GM19468 (cell line): ENCODE data around the gene UCKL1.
"Not testable (repeated sequence)": the region's sequence is repeated elsewhere in the genome, so short reads cannot be mapped to it uniquely, and the experiment has no call there.

Experiments
- ATAC-seq: cut with Tn5 transposase; IDR thresholded peaks from one replicate; pipeline ENCODE4 v1.9.1; 2021; ENCODE audit warnings: mild to moderate bottlenecking, moderate library complexity, moderate number of reproducible peaks; ENCODE audit not compliant: unreplicated experiment; ENCODE audit errors: extremely low read depth

The UCKL1 gene

DNA sequence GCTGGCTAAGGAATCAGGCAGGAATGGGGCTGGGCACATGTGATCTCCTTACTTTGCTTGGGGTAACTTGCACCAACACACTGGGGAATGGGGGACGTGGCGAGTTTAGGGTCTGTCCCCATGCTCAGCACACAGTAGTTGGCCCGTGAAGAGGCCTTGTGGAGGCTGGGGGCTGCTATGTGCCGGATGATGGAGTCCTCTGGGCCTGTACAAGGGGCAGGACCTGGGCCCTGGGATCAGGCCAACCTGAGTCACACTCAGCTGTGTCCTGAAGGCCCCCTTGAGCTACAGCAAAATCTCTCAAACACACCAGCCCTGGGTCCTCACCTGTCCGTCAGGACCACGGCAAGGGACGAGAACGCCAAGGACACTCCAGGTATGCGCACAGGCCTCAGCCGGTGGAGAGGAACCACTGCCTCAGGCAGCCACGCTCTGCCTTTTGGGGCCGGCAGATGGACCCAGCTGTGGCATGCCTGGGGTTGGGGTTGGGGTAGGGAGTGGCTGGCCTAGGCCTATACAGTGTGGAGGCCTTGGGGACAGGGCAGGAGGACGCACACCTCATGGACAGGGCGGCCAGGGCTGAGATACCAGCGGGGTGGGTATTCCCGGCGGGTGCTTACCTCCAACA is 11.1 kb downstream of the UCKL1 start:
- ATAC-seq = no peak

- ATAC-seq = no peak
Observed at GRCh38 chr20:63944078-63944941, 11.9 kb downstream of the UCKL1 start.

DNA sequence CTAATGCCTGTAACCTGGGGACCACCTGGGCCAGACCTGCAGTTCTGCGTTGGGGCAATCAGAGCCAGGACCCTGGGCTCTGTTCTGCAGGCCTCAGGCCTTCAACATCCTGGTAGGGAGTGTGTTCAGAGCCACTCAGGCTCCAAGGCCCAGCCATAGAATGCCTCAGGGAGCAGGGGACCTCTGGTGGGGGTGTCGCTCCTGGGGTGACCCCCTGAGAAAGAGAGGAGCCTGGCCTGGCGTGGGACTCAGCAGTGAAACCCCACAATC is 12.5 kb downstream of the UCKL1 start:
- no peak for ATAC-seq

GRCh38 chr20:63942969-63943807 is 13.0 kb downstream of the UCKL1 start:
- no peak for ATAC-seq

- no peak for ATAC-seq
Observed at GRCh38 chr20:63942250-63942951, 13.8 kb downstream of the UCKL1 start.

GRCh38 chr20:63941282-63942081 is 14.7 kb downstream of the UCKL1 start:
- ATAC-seq = no peak

DNA sequence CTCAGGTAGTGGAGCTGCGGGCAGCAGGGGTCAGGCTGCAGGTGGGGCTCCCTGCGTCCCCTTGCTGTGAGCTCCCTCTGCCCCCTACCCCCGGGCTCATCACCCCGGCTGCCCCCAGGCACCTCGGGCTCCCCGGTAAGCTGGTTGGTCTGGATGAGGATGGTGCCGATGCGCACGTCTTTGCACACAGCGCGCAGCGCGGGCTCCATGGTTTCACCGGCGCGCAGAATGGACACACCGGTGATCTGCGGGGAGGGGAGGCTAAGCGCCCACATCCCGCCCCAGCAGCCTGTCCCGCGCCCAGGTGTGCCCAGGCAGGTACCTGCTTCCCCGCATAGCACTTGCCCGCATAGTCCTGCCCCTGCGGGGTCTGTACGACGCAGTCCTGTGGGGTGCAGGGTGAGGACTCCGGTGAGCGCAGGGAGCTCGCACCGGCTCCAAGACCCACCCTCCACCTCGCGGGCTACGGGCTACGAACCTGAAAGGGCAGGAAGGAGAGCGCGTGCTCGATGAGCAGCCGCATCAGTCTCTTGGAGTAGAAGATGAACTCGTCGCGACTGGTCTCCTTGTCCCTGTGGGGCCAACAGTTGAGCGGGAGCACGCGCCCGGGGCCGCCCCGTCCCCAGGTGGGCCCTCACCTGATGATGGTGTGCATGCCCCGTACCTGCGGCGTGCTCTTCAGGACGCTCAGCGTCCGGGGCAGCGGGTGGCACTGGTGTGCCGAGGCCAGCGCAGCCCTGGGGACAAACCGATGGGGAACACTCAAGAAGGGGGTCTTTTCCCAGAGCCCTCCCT is 15.5 kb downstream of the UCKL1 start:
- no peak for ATAC-seq

DNA sequence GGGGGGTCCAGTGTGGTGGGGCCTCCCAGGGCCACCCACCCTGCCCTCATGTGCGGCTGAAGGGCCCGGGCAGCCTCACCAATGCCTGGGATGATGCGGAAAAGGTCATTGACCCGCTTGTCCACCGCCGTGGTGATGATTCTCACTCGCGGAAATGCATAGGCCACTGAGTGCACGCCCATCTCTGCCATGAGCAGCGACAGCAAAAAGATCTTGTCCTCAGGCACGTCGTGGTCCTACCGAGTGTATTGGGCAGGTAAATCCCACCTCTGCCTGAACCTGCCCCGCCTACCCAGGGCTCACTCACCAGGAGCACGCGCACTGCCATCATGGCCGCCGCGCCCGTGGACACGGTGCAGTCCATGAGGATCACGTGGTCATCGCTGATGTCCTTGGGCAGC is 16.1 kb downstream of the UCKL1 start:
- ATAC-seq = no peak

DNA sequence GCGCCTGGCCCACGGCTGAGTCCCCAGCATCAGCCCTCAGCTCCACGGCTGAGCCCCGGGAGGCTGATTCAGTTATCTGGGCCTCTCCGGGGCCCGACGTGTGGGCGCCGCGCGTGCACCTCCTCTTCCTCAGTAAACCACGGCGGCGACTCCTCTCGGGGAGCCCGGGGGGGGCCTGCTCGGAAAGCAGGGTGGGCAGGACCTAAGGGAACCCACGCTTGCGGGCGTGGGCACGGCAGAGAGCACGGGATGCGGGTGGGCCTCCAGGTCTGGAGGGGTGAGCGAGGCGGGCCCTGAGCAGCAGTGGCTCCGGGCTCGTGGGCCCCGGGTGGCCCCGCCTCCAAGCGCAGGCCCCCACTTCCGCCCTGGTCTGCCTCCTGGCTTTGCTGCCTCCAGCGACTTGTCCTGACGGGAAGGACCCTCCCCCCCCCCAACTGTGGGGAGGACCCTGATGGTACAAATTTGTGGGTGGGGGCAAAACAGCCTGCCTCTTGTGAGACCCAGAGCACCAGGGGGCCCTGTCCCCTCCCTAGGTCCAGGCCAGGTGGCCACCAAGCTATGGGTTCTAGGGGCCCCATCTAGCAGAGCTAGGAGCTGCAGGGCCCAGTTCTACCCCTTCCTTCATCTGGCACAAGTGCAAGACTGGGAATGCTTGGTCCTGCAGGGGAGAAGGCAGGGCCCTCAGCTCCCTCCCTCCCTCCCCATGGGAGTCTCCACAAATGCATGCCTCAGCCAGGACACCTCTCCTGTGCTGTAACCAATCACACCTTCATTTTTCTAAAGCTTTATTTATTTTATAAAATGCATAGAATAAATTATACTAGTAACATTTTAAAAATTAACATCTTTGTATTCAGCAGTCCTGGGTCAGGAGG is 16.9 kb downstream of the UCKL1 start:
- no peak for ATAC-seq

DNA sequence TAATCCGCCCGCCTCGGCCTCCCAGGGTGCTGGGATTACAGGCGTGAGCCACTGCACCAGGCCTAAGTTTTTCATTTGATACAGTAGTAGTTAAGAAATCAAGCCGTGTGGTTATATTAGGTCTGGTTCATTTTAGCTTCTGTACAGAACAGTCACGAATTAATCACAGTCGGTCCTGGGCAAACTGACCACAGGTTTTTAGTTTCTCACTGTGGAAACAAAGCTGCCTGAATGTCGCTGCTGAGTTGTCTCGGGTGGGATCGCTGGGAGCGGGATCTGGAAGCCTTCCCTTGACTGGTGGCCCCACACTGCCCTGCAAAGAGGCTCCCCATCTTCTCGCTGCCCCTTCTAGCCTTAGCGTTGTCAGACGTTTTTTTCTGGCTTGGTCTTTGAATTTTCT is 18.6 kb downstream of the UCKL1 start:
- ATAC-seq = no peak

DNA sequence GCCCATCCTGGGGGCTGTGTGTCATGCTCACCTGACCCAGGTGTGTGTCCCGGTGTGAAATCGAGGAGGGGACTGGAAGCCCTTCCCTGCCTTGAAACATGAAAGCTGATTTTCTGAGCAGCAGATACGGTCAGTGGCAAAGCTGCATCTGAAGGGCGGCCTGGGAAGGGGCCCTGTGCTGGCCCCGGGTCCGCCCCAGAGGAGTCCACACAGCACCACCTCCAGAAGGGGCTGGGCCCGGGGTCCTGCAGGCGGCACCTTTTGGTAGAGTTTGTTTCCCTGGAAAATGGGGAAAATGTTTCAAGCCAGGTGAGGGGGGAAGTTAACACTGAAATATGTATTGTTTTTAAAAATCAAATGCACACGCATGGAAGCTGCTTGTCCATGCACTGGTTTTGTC is 20.8 kb downstream of the UCKL1 start:
- ATAC-seq = no peak

GRCh38 chr20:63934271-63935068 is 21.7 kb downstream of the UCKL1 start:
- no peak for ATAC-seq

- ATAC-seq = no peak
Observed at GRCh38 chr20:63933646-63934045, 22.6 kb downstream of the UCKL1 start.

GRCh38 chr20:63932606-63933160 is 23.5 kb downstream of the UCKL1 start:
- no peak for ATAC-seq

DNA sequence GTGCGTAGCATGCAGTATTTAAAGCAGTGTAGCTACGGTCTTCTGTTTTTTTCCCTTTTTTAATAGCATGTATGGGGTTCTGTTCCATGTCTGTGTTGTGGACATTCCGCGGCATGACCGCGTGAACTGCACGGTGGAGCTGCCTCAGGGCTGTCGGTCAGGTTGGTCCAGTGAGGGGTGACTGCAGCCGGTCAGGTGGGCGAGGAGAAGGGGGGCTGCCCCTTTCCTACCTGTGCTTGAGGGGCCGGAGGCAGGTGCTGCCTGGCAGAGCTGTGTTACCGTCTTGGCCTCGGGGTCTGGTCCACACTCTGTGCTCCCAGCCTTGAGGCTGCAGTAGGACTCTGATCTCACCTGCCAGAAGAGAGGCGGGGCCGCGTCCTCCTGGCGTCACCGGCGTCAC is 24.5 kb downstream of the UCKL1 start:
- ATAC-seq = no peak

DNA sequence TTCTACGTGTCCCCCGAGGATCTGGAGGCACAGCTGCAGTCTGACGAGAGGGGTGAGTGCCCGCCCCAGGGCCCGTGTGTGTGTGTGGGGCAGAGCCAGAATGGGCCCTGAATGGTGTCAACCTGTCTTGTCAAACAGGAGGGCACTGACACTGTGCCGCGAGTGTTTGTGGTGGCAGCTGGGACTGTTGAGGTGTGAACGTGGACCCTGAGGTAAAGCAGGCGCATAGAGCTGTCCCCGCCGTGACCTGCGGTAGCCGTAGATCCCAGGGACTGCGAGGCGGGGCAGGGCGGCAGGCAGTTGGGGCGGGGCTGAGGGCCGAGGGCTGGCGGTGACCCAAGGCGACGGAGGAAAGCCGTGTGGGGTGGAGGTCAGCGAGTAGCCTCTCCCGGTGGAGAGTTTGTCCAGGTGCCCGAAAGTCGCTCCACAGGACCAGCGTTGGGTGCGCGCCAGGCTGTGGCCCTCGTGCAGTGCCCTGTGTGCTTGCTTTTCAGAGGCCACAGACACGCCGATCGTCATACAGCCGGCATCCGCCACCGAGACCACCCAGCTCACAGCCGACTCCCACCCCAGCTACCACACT is 25.2 kb downstream of the UCKL1 start:
- no peak for ATAC-seq

DNA sequence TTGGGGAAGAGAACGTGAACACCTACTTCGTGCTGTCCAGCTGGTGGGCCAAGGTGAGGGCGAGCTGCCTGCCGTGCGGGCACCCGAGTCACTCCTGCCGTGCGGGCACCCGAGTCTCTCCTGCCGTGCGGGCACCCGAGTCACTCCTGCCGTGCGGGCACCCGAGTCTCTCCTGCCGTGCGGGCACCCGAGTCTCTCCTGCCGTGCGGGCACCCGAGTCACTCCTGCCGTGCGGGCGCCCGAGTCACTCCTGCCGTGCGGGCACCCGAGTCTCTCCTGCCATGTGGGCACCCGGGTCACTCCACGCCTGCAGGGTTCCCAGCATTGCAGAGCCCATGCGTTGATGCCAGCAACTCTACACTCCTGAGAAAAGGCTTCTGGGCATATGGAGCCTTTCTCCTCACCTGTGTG is 26.7 kb downstream of the UCKL1 start:
- ATAC-seq = not testable (repeated sequence)
